H1 (cell line): ENCODE results near the gene NOXO1. TPM values are rescaled to one million over a fixed set of nuclear protein-coding genes. Genes with fewer than 3 reads are reported as not detected.
"Not testable (repeated sequence)": the region's sequence is repeated elsewhere in the genome, so short reads cannot be mapped to it uniquely, and the experiment has no call there.

Source experiments
- CTCF ChIA-PET: fragments of 300-600 bp; sonication (Branson Sonifier 250); formaldehyde crosslinking; loops from one replicate; lab custom pipeline; 2021; ENCODE audit not compliant: partially characterized antibody; lab: Charles Lee
- POLR2A ChIA-PET: fragments of 300-600 bp; sonication (Branson Sonifier 250); formaldehyde crosslinking; loops from one replicate; lab custom pipeline; 2021; ENCODE audit warnings: inconsistent platforms; ENCODE audit not compliant: partially characterized antibody; lab: Charles Lee
- DNase-seq, 2 experiments: peaks; one replicate each; pipeline versions ENCODE4 v3.0.0 to v3.0.0-alpha.2; 2010 to 2022; ENCODE audit warnings: low spot score in 2 of 2, low read depth in 1 of 2, mixed read lengths in 1 of 2
- FAIRE-seq: peaks from 2 replicates; lab custom pipeline; 2011; peaks lifted over from hg19 to GRCh38; lab: Jason Lieb, UNC
- H2AFZ ChIP-seq: 2 replicates; pipeline ENCODE4 v1.8.1; 2012; ENCODE audit warnings: low read length, inconsistent platforms
- H2AK5ac ChIP-seq: 2 replicates; pipeline ENCODE4 v1.6.1; 2013; ENCODE audit warnings: low read depth, low read length
- H2BK120ac ChIP-seq: replicated peaks from 2 replicates; pipeline ENCODE3; 2013; ENCODE audit warnings: low read depth, low read length, inconsistent platforms
- H2BK12ac ChIP-seq: 2 replicates; pipeline ENCODE4 v1.6.1; 2013; ENCODE audit warnings: low read depth, low read length
- H2BK15ac ChIP-seq: 2 replicates; pipeline ENCODE4 v1.6.1; 2013; ENCODE audit warnings: low read length
- H2BK20ac ChIP-seq: 2 replicates; pipeline ENCODE4 v1.6.1; 2013; ENCODE audit warnings: low read length
- H2BK5ac ChIP-seq: 2 replicates; pipeline ENCODE4 v1.6.1; 2013; ENCODE audit warnings: low read depth, low read length
- H3K14ac ChIP-seq: 2 replicates; pipeline ENCODE4 v1.6.1; 2013; ENCODE audit warnings: inconsistent platforms; ENCODE audit not compliant: insufficient read length
- H3K18ac ChIP-seq: 2 replicates; pipeline ENCODE4 v1.6.1; 2013; ENCODE audit warnings: low read length; ENCODE audit errors: extremely low read depth
- H3K23ac ChIP-seq: 2 replicates; pipeline ENCODE4 v1.6.1; 2013; ENCODE audit warnings: inconsistent platforms; ENCODE audit not compliant: insufficient read length
- H3K23me2 ChIP-seq: 2 replicates; pipeline ENCODE4 v1.6.1; 2013; ENCODE audit warnings: low read depth, low read length
- H3K27ac ChIP-seq: 2 replicates; pipeline ENCODE4 v1.6.1; 2011; ENCODE audit warnings: low read depth, low read length, inconsistent platforms
- H3K27me3 ChIP-seq, 4 experiments: replicated peaks in 1 of 4; 1 replicate in 1 of 4; 2 replicates in 3 of 4; pipeline versions ENCODE4 v1.6.1 to v1.8.1; 2011 to 2013; ENCODE audit warnings: low read length in 3 of 4, mild to moderate bottlenecking in 3 of 4, inconsistent platforms in 2 of 4, mixed read lengths in 2 of 4, moderate library complexity in 1 of 4; ENCODE audit not compliant: control insufficient read depth in 3 of 4, insufficient read depth in 3 of 4; ENCODE audit errors: extremely low read depth in 1 of 4
- H3K36me3 ChIP-seq, 4 experiments: 2 replicates each; pipeline versions ENCODE4 v1.6.1 to v1.8.1; 2011 to 2013; ENCODE audit warnings: mild to moderate bottlenecking in 4 of 4, low read length in 3 of 4, moderate library complexity in 2 of 4, control low read depth in 1 of 4, inconsistent platforms in 1 of 4; ENCODE audit not compliant: insufficient read depth in 4 of 4, control insufficient read depth in 2 of 4
- H3K4ac ChIP-seq: replicated peaks from 2 replicates; pipeline ENCODE3; 2013; ENCODE audit warnings: low read length, low read depth, mixed read lengths, inconsistent platforms; ENCODE audit not compliant: insufficient read length
- H3K4me1 ChIP-seq, 4 experiments: replicated peaks in 1 of 4; 1 replicate in 1 of 4; 2 replicates in 3 of 4; pipeline versions ENCODE4 v1.6.1 to v1.8.1; 2011 to 2013; ENCODE audit warnings: low read length in 3 of 4, inconsistent platforms in 2 of 4, mixed read lengths in 1 of 4; ENCODE audit not compliant: insufficient read depth in 4 of 4, control insufficient read depth in 3 of 4
- H3K4me2 ChIP-seq, 2 experiments: 2 replicates each; pipeline versions ENCODE4 v1.6.1 to v1.8.1; 2011 to 2013; ENCODE audit warnings: low read depth in 2 of 2, low read length in 2 of 2, control low read depth in 1 of 2, inconsistent platforms in 1 of 2, mild to moderate bottlenecking in 1 of 2; ENCODE audit not compliant: insufficient read depth in 1 of 2
- H3K4me3 ChIP-seq, 4 experiments: fragments of 200-600, 300-600 bp in 1 of 4; sonication (generic), shearing (Covaris generic), sonication (Bioruptor Twin) in 1 of 4; 2 replicates each; pipeline versions ENCODE4 v1.5.1 to v1.8.1; 2011 to 2016; ENCODE audit warnings: low read length in 4 of 4, low read depth in 3 of 4, control low read depth in 2 of 4, inconsistent platforms in 2 of 4, mild to moderate bottlenecking in 2 of 4, mixed read lengths in 1 of 4, moderate library complexity in 1 of 4; ENCODE audit not compliant: insufficient read depth in 2 of 4; ENCODE audit errors: extremely low read depth in 1 of 4
- H3K56ac ChIP-seq: replicated peaks from 2 replicates; pipeline ENCODE3; 2013; ENCODE audit warnings: low read depth, mild to moderate bottlenecking, mixed read lengths, low read length, inconsistent platforms; ENCODE audit not compliant: insufficient read length
- H3K79me1 ChIP-seq: 2 replicates; pipeline ENCODE4 v1.6.1; 2013; ENCODE audit warnings: low read depth, low read length, control low read depth
- H3K79me2 ChIP-seq, 2 experiments: 2 replicates each; pipeline versions ENCODE4 v1.6.1 to v1.8.1; 2012 to 2013; ENCODE audit warnings: low read length in 2 of 2, mild to moderate bottlenecking in 2 of 2, inconsistent platforms in 1 of 2; ENCODE audit not compliant: insufficient read depth in 2 of 2, control insufficient read depth in 1 of 2
- H3K9ac ChIP-seq, 4 experiments: replicated peaks in 1 of 4; 1 replicate in 1 of 4; 2 replicates in 3 of 4; pipeline versions ENCODE4 v1.6.1 to v1.8.1; 2011 to 2013; ENCODE audit warnings: low read depth in 3 of 4, low read length in 3 of 4, control low read depth in 2 of 4, mild to moderate bottlenecking in 2 of 4, moderate library complexity in 2 of 4, inconsistent platforms in 1 of 4; ENCODE audit errors: extremely low read depth in 1 of 4
- H3K9me3 ChIP-seq, 2 experiments: 2 replicates each; pipeline versions ENCODE4 v1.6.1 to v1.8.1; 2012 to 2013; ENCODE audit warnings: mild to moderate bottlenecking in 2 of 2, moderate library complexity in 2 of 2, control low read depth in 1 of 2, inconsistent platforms in 1 of 2, low read depth in 1 of 2, low read length in 1 of 2, mixed read lengths in 1 of 2; ENCODE audit not compliant: insufficient read depth in 2 of 2
- H4K20me1 ChIP-seq, 2 experiments: replicated peaks in 1 of 2; 2 replicates each; pipeline versions ENCODE3 to v1.8.1; 2011 to 2013; ENCODE audit warnings: inconsistent platforms in 2 of 2, low read length in 2 of 2, mild to moderate bottlenecking in 1 of 2; ENCODE audit not compliant: insufficient read depth in 2 of 2, control insufficient read depth in 1 of 2
- H4K5ac ChIP-seq: 2 replicates; pipeline ENCODE4 v1.6.1; 2013; ENCODE audit warnings: low read length, low read depth, mixed read lengths, inconsistent platforms; ENCODE audit not compliant: insufficient read length
- H4K8ac ChIP-seq: 2 replicates; pipeline ENCODE4 v1.8.0; 2013; ENCODE audit warnings: mild to moderate bottlenecking, moderate library complexity, low read length, inconsistent platforms; ENCODE audit not compliant: insufficient read depth; ENCODE audit errors: extremely low read depth
- H4K91ac ChIP-seq: replicated peaks from 2 replicates; pipeline ENCODE3; 2013; ENCODE audit warnings: low read length, mixed read lengths, inconsistent platforms; ENCODE audit not compliant: insufficient read length
- WGBS, 2 experiments: shearing (Covaris generic) in 1 of 2; methylation state at CpG; one replicate each; pipeline versions ENCODE4 v1.1.6 to v1.1.7; 2013 to 2015; ENCODE audit warnings: low lambda C conversion rate in 2 of 2, mixed read lengths in 2 of 2, inconsistent platforms in 1 of 2, low coverage in 1 of 2, missing lambda C conversion rate in 1 of 2; ENCODE audit not compliant: insufficient replicate concordance in 2 of 2, insufficient coverage in 1 of 2, insufficient read length in 1 of 2; ENCODE audit errors: extremely low coverage in 1 of 2, missing lambda C conversion rate in 1 of 2; 5-methylcytosine and 5-hydroxymethylcytosine counted together
- polyA plus RNA-seq, 7 experiments: library from polyadenylated mRNA; depleted of rRNA in 3 of 7; stranded (reverse) in 5 of 7; unstranded in 2 of 7; fragments of >200 nt in 5 of 7; fragments of 200-250 nt in 2 of 7; gene quantifications; 1 replicate in 5 of 7; 2 replicates in 1 of 7; 4 replicates in 1 of 7; pipeline versions ENCODE4 v1.2.1 to v1.2.3, GENCODE V29; 2011 to 2013; ENCODE audit warnings: missing spikeins in 2 of 7, mixed read lengths in 2 of 7
- total RNA-seq: library from RNA; stranded (reverse); fragmentation: NEBNext Ultra II Directional; extraction: Animal tissue kit (Norgen Biotek cat#: 25700); gene quantifications from 2 replicates; pipeline ENCODE4 v1.2.1, GENCODE V29; 2021

The NOXO1 gene
- total and polyA plus RNA-seq, 2 of the 8 experiments (the other 6 are each of a cell fraction or from before 2014, with no cell fraction given), result 1.3 to 2.5 TPM

GRCh38 chr16:1939833-1940232, 41.4 kb downstream of the NOXO1 start:
- H3K27me3 ChIP-seq, H3K23ac ChIP-seq, H3K18ac ChIP-seq, H3K4me2 ChIP-seq, H2BK20ac ChIP-seq, H2AFZ ChIP-seq, H3K14ac ChIP-seq, H2AK5ac ChIP-seq, FAIRE-seq, H3K79me1 ChIP-seq, H3K9me3 ChIP-seq, H4K20me1 ChIP-seq, H3K9ac ChIP-seq, H2BK5ac ChIP-seq, H3K4me3 ChIP-seq, H4K8ac ChIP-seq, H2BK12ac ChIP-seq, H3K27ac ChIP-seq, H3K79me2 ChIP-seq, H4K5ac ChIP-seq, H2BK120ac ChIP-seq, H3K4me1 ChIP-seq, H3K56ac ChIP-seq, H3K4ac ChIP-seq, DNase-seq, H3K23me2 ChIP-seq, H2BK15ac ChIP-seq, H4K91ac ChIP-seq: not testable (repeated sequence)
- ChIA-PET CTCF (interaction anchor here (1.1 to 6.3 kb wide), 5 partner anchors 14 to 669 kb away, joined by 3 to 62 read pairs (median 9); partner anchors contain the start of genes MEIOB and RPL3L), POLR2A (interaction anchor here (0.6 to 11.7 kb wide), 2 partner anchors 20 to 972 kb away, joined by 3 to 336 read pairs; partner anchors contain the start of genes NDUFB10, RNF151, RPL3L and RPS2)
- peaks cover 4 to 12% (median 8%) of the 10 kb centered on the region in 4 experiments; a peak in 5 of 8 replicates for H3K36me3 ChIP-seq
- WGBS, 2 experiments, result 95% methylated on average over 8 of the region's 8 CpGs; no CpG with 5 or more reads in 1 of the 2 experiments
